HepG2 (cell line): Measurements from ENCODE around the gene ADGRL3. TPM values are rescaled to one million over a fixed set of nuclear protein-coding genes. Genes with fewer than 3 reads are reported as not detected.

ENCODE experiments used
- ATAC-seq: fragments of 200-7000 bp; cut with Tn5 transposase; 3 replicates; pipeline ENCODE4 v1.9.1; 2020; ENCODE audit warnings: mild to moderate bottlenecking, moderate library complexity
- BruUV-seq: library from RNA; stranded (reverse); fragments of 400-500 nt; replicated peaks from 2 replicates; lab custom pipeline; 2021; lab: Mats Ljungman, UMichigan
- CTCF ChIA-PET: fragments of 300-600 bp; formaldehyde crosslinking; extraction: SDS; loops from one replicate; lab custom pipeline; 2021; ENCODE audit warnings: low total read pairs, inconsistent platforms, low intra/inter-chr PET ratio; lab: Yijun Ruan, JAX
- POLR2A ChIA-PET: fragments of 350-600 bp; sonication (Branson Sonifier 250); formaldehyde crosslinking; loops from one replicate; lab custom pipeline; 2020; ENCODE audit warnings: antibody characterized with exemption, inconsistent platforms; lab: Yijun Ruan, JAX
- DNase-seq: peaks from one replicate; pipeline ENCODE4 v3.0.0-alpha.2; 2015; ENCODE audit warnings: low spot score
- FAIRE-seq: peaks from 3 replicates; lab custom pipeline; 2011; peaks lifted over from hg19 to GRCh38; lab: Jason Lieb, UNC
- H2AFZ ChIP-seq: one replicate; pipeline ENCODE4 v1.6.1; 2011; ENCODE audit warnings: low read length, inconsistent platforms
- H3K27ac ChIP-seq: fragments of 300-600 bp; 3 replicates; pipeline ENCODE4 v1.8.0; 2011; ENCODE audit warnings: mixed run types, mild to moderate bottlenecking, mixed read lengths, low read length, inconsistent platforms; ENCODE audit not compliant: insufficient read depth; ENCODE audit errors: extremely low read length
- H3K27me3 ChIP-seq, 2 experiments: fragments of 200-600 bp in 1 of 2; 2 replicates in 1 of 2; 3 replicates in 1 of 2; pipeline versions ENCODE4 v1.6.0 to v1.8.0; 2011; ENCODE audit warnings: low read length in 2 of 2, mild to moderate bottlenecking in 2 of 2, moderate library complexity in 2 of 2, inconsistent platforms in 1 of 2; ENCODE audit not compliant: insufficient read depth in 2 of 2, control insufficient read depth in 1 of 2
- H3K36me3 ChIP-seq, 2 experiments: fragments of 200-600 bp in 1 of 2; replicated peaks in 1 of 2; 2 replicates in 1 of 2; 3 replicates in 1 of 2; pipeline versions ENCODE4 v1.5.1 to v1.8.0; 2011; ENCODE audit warnings: low read length in 2 of 2, inconsistent platforms in 1 of 2; ENCODE audit not compliant: insufficient read depth in 2 of 2, control insufficient read depth in 1 of 2
- H3K4me1 ChIP-seq: 2 replicates; pipeline ENCODE4 v1.5.1; 2012; ENCODE audit warnings: low read length, inconsistent platforms; ENCODE audit not compliant: insufficient read depth
- H3K4me2 ChIP-seq: 2 replicates; pipeline ENCODE4 v1.6.0; 2011; ENCODE audit warnings: low read depth, low read length, inconsistent platforms
- H3K4me3 ChIP-seq, 3 experiments: fragments of 200-600 bp in 1 of 3; sonication (generic), shearing (Covaris generic) in 1 of 3; replicated peaks in 1 of 3; 2 replicates each; pipeline ENCODE4 v1.5.1; 2011 to 2016; ENCODE audit warnings: low read length in 3 of 3, inconsistent platforms in 2 of 3, low read depth in 2 of 3, mild to moderate bottlenecking in 2 of 3, control low read depth in 1 of 3, mixed read lengths in 1 of 3; ENCODE audit not compliant: insufficient read depth in 1 of 3
- H3K79me2 ChIP-seq: one replicate; pipeline ENCODE4 v1.6.1; 2011; ENCODE audit warnings: low read length, inconsistent platforms; ENCODE audit not compliant: insufficient read depth
- H3K9ac ChIP-seq: 2 replicates; pipeline ENCODE4 v1.6.0; 2011; ENCODE audit warnings: mild to moderate bottlenecking, low read depth, low read length, inconsistent platforms; ENCODE audit not compliant: insufficient read depth
- H3K9me3 ChIP-seq: 2 replicates; pipeline ENCODE4 v1.5.1; 2012; ENCODE audit warnings: mild to moderate bottlenecking, low read length
- H4K20me1 ChIP-seq: 2 replicates; pipeline ENCODE4 v1.6.0; 2011; ENCODE audit warnings: inconsistent platforms, mild to moderate bottlenecking, low read length, moderate library complexity; ENCODE audit not compliant: insufficient read depth
- KDM3A ChIP-seq: IDR thresholded peaks from 2 replicates; pipeline ENCODE4 v1.6.1; 2018; ENCODE audit warnings: low read depth, missing compliant biosample characterization
- POLR2A ChIP-seq, 2 experiments: IDR thresholded peaks; 2 replicates each; pipeline ENCODE4 v1.6.1; 2011; ENCODE audit warnings: low read depth in 2 of 2, low read length in 2 of 2, mild to moderate bottlenecking in 1 of 2, moderate library complexity in 1 of 2; ENCODE audit not compliant: insufficient read depth in 1 of 2
- SP4 ChIP-seq: sonication (generic); formaldehyde crosslinking; IDR thresholded peaks from 2 replicates; pipeline ENCODE4 v1.8.1; 2023; ENCODE audit warnings: mild to moderate bottlenecking, missing genetic modification reagents
- WGBS: methylation state at CpG from one replicate; pipeline ENCODE4 v1.1.6; 2017; ENCODE audit warnings: low lambda C conversion rate; 5-methylcytosine and 5-hydroxymethylcytosine counted together
- in situ Hi-C: cut with HindIII; loops from 2 replicates; pipeline ENCODE4 v1.10.0; 2017; ENCODE audit warnings: low pct_unique_long_range_greater_than_20kb; ENCODE audit not compliant: extremely low pct_ligation_motif_present
- intact Hi-C: fragments of 100-400 bp; cut with micrococcal nuclease; formaldehyde crosslinking; loops from one replicate; pipeline ENCODE4 v1.10.0; 2022; ENCODE audit not compliant: unreplicated experiment
- polyA plus RNA-seq, 8 experiments: library from polyadenylated mRNA; depleted of rRNA in 3 of 8; stranded (reverse) in 7 of 8; unstranded in 1 of 8; fragments of >200 nt; fragmentation: Illumina TruSeq in 4 of 8; extraction: Trizol in 4 of 8; gene quantifications; 2 replicates each; pipeline versions ENCODE4 v1.2.1 to v1.2.3, GENCODE V29; 2011 to 2016; ENCODE audit warnings: low read depth in 4 of 8, missing spikeins in 1 of 8, mixed read lengths in 1 of 8; ENCODE audit not compliant: insufficient read depth in 1 of 8
- total RNA-seq, 5 experiments: library from RNA; depleted of rRNA; stranded (reverse); fragments of >200 nt; fragmentation: Illumina TruSeq; extraction: Trizol; gene quantifications; 2 replicates each; pipeline ENCODE4 v1.2.3, GENCODE V29; 2016; ENCODE audit warnings: low read depth in 1 of 5
- TF ChIP-seq, protein P1 (sequence below): sonication (generic); formaldehyde crosslinking; IDR thresholded peaks from 2 replicates; pipeline ENCODE4 v1.8.1; 2022; ENCODE audit warnings: mild to moderate bottlenecking, missing genetic modification reagents

Gene ADGRL3
- total and polyA plus RNA-seq, 2 of the 13 experiments (the other 11 are each of a cell fraction or from before 2014, with no cell fraction given) = 0.04 to 0.05 TPM

DNA sequence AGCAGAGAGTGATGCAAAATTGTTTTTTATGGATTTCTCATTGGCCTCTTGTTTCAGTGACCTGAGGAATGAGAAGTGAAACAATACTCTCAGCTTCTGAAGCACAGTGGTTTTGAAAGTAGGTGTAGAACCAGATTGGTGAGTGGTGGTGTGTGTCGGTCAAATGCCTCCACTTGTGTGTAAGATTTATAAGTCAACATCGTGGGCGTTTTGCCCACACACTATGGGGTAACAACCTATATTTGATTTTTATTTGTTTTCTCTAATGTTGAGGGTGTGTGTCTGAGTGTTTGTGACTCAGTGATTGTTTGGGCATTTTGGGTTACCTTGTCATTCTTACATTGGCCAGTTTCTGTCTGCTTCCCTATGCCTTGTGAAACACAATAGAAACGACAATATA is 23.3 kb downstream of the ADGRL3 start:
- ATAC-seq = no peak
- DNase-seq = no peak
- no peaks in the 10 kb centered on the region for H3K9me3 ChIP-seq
- ChIA-PET POLR2A (no interaction called here), CTCF (no interaction called here)
- no TSS peak for BruUV-seq
- H3K36me3 ChIP-seq = no peaks in the 10 kb centered on the region
- TF ChIP-seq POLR2A (IDR thresholded peaks at IDR 0.05; ENCODE audit: insufficient read depth in 1 of 2, low read depth in 2 of 2, low read length in 2 of 2) = no peak
- H3K4me3 ChIP-seq = no peak overlapping the region
- no peak overlapping the region for H3K27ac ChIP-seq
- no peak overlapping the region for H2AFZ ChIP-seq
- in situ Hi-C loops (no loop called here), intact Hi-C loops (no loop called here)
- H3K4me2 ChIP-seq = no peak overlapping the region
- whole genome bisulfite sequencing = 10% methylated on average over 4 of the region's 4 CpGs
- H3K27me3 ChIP-seq = no peaks in the 10 kb centered on the region
- no peaks in the 10 kb centered on the region for H3K79me2 ChIP-seq
- H3K9ac ChIP-seq = no peak overlapping the region
- no peaks in the 10 kb centered on the region for H3K4me1 ChIP-seq
- no peaks in the 10 kb centered on the region for H4K20me1 ChIP-seq
- FAIRE-seq = no peak

DNA sequence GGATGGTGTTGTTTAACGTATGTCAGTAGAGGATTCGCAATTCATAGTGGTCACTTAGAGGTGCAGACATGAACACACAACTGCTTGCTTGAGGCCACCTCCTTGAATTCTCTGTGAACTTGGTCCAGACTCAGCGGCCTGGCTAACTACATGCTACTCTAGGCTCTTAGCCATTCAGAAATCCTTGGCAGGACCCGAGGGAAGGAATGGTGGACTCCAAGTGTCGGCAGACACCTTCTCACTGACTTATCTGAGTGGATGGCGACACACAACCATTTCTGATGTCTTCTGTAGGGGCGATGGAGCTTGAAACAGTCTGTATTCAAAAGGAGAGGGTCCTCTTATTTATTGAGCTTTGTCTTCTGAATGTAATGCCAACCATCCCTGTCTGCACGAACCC is 24.4 kb downstream of the ADGRL3 start:
- 22% methylated on average over 3 of the region's 8 CpGs for WGBS
- no peak for FAIRE-seq
- BruUV-seq = no TSS peak

More for the DNA sequence above, 24.4 kb downstream of the ADGRL3 start:
- H3K27ac ChIP-seq = no peak overlapping the region
- no peak for TF ChIP-seq SP4 (CRISPR knock-in tag)
- TF ChIP-seq, protein P1, sequence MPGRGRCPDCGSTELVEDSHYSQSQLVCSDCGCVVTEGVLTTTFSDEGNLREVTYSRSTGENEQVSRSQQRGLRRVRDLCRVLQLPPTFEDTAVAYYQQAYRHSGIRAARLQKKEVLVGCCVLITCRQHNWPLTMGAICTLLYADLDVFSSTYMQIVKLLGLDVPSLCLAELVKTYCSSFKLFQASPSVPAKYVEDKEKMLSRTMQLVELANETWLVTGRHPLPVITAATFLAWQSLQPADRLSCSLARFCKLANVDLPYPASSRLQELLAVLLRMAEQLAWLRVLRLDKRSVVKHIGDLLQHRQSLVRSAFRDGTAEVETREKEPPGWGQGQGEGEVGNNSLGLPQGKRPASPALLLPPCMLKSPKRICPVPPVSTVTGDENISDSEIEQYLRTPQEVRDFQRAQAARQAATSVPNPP (CRISPR knock-in tag) = no peak
- no peak for TF ChIP-seq KDM3A (CRISPR knock-in tag)
- TF ChIP-seq, all 625 proteins: peak for 0
- POLR2A ChIA-PET = no interaction called here
- Histone ChIP-seq H2AFZ (no peak overlapping the region), H3K36me3 (no peaks in the 10 kb centered on the region), H3K4me2 (no peak overlapping the region), H4K20me1 (no peaks in the 10 kb centered on the region), H3K9ac (no peak overlapping the region), H3K27me3 (no peaks in the 10 kb centered on the region), H3K4me3 (no peak overlapping the region), H3K4me1 (no peaks in the 10 kb centered on the region), H3K79me2 (no peaks in the 10 kb centered on the region), H3K9me3 (no peaks in the 10 kb centered on the region)
- no peak for DNase-seq
- intact Hi-C loops (no loop called here), in situ Hi-C loops (no loop called here)
- CTCF ChIA-PET = no interaction called here
- ATAC-seq = no peak
